DND-41 (cell line): ENCODE data around the gene KISS1R.

Source experiments
- ATAC-seq: fragments of 200-7000 bp; cut with Tn5 transposase; 3 replicates; pipeline ENCODE4 v1.9.1; 2021; ENCODE audit warnings: low read depth; ENCODE audit not compliant: insufficient read depth
- DNase-seq: peaks from one replicate; pipeline ENCODE4 v3.0.0-alpha.2; 2020
- H2AFZ ChIP-seq: 2 replicates; pipeline ENCODE4 v1.6.0; 2012; ENCODE audit warnings: low read depth, low read length
- H3K27ac ChIP-seq: 2 replicates; pipeline ENCODE4 v1.5.1; 2012; ENCODE audit warnings: low read length, inconsistent platforms
- H3K27me3 ChIP-seq: fragments of 200-600 bp; sonication (generic); 2 replicates; pipeline ENCODE4 v1.6.0; 2012; ENCODE audit warnings: low read length, mild to moderate bottlenecking, inconsistent platforms; ENCODE audit not compliant: insufficient read depth, poor library complexity
- H3K36me3 ChIP-seq: 2 replicates; pipeline ENCODE4 v1.5.1; 2012; ENCODE audit warnings: low read length, inconsistent platforms; ENCODE audit not compliant: insufficient read depth
- H3K4me1 ChIP-seq: 2 replicates; pipeline ENCODE4 v1.5.1; 2012; ENCODE audit warnings: mild to moderate bottlenecking, low read length; ENCODE audit not compliant: insufficient read depth
- H3K4me2 ChIP-seq: 2 replicates; pipeline ENCODE4 v1.6.0; 2012; ENCODE audit warnings: mild to moderate bottlenecking, moderate library complexity, low read length, inconsistent platforms; ENCODE audit not compliant: insufficient read depth
- H3K4me3 ChIP-seq, 2 experiments: fragments of 200-600 bp in 1 of 2; shearing (Covaris generic) in 1 of 2; 2 replicates each; pipeline ENCODE4 v1.5.1; 2012 to 2016; ENCODE audit warnings: inconsistent platforms in 2 of 2, low read length in 2 of 2, mild to moderate bottlenecking in 2 of 2, low read depth in 1 of 2, moderate library complexity in 1 of 2
- H3K79me2 ChIP-seq: 2 replicates; pipeline ENCODE4 v1.6.0; 2012; ENCODE audit warnings: low read length, inconsistent platforms; ENCODE audit not compliant: insufficient read depth
- H3K9ac ChIP-seq: 2 replicates; pipeline ENCODE4 v1.6.0; 2012; ENCODE audit warnings: low read depth, mild to moderate bottlenecking, inconsistent platforms, low read length, moderate library complexity
- H3K9me3 ChIP-seq: 2 replicates; pipeline ENCODE4 v1.5.1; 2012; ENCODE audit warnings: low read length, moderate library complexity, mild to moderate bottlenecking, inconsistent platforms; ENCODE audit not compliant: insufficient read depth, severe bottlenecking
- H4K20me1 ChIP-seq: 2 replicates; pipeline ENCODE4 v1.6.0; 2012; ENCODE audit warnings: low read length; ENCODE audit not compliant: insufficient read depth
- EZH2 ChIP-seq: IDR thresholded peaks from 3 replicates; pipeline ENCODE4 v1.6.1; 2012; ENCODE audit warnings: borderline replicate concordance, low read depth, mild to moderate bottlenecking, moderate library complexity, low read length, inconsistent platforms; ENCODE audit not compliant: severe bottlenecking
- TF ChIP-seq, protein P1 (sequence below): IDR thresholded peaks from 2 replicates; pipeline ENCODE4 v1.5.1; 2012; ENCODE audit warnings: borderline replicate concordance, low read length, moderate library complexity, mild to moderate bottlenecking; ENCODE audit not compliant: poor library complexity, severe bottlenecking; ENCODE audit errors: extremely low read depth

The KISS1R gene

DNA sequence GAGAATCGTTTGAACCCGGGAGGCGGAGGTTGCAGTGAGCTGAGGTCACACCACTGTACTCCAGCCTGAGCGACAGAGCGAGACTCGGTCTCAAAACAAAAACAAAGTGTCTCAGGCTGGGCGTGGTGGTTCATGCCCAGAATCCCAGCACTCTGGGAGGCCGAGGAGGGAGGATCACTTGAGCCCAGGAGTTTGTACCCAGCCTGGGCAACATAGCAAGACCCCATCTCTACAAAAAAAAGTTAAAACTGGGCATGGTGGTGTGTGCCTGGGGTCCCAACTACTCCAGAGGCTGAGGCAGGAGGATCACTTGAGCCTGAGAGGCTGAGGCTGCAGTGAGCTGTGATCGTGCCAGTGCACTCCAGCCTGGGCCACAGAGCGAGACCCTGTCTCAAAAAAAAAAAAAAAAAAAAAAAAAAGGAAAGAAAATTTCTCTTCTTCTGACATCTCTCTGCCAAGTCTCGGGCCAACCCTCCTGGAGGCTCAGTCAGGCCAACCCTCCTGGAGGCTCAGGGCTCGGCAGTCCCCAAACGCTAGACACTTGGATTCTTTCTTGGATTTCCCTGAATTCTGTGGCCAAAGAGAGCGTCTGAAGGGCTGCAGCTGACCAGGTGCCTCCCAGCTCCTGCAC is 35.0 kb downstream of the KISS1R start:
- ATAC-seq (no peak), DNase-seq (no peak)
- H2AFZ ChIP-seq = no peak overlapping the region
- H3K9ac ChIP-seq = no peak overlapping the region
- H3K79me2 ChIP-seq = peaks cover 54% of the 10 kb centered on the region
- H3K4me1 ChIP-seq = no peaks in the 10 kb centered on the region
- H3K4me3 ChIP-seq = no peak overlapping the region
- peaks cover 42% of the 10 kb centered on the region for H4K20me1 ChIP-seq
- H3K27me3 ChIP-seq = no peaks in the 10 kb centered on the region
- no peak overlapping the region for H3K27ac ChIP-seq
- no peak overlapping the region for H3K4me2 ChIP-seq
- H3K36me3 ChIP-seq = peaks cover 11% of the 10 kb centered on the region; the same call in 1 of the 2 replicates
- no peaks in the 10 kb centered on the region for H3K9me3 ChIP-seq
- no peak for TF ChIP-seq EZH2
- TF ChIP-seq, protein P1, sequence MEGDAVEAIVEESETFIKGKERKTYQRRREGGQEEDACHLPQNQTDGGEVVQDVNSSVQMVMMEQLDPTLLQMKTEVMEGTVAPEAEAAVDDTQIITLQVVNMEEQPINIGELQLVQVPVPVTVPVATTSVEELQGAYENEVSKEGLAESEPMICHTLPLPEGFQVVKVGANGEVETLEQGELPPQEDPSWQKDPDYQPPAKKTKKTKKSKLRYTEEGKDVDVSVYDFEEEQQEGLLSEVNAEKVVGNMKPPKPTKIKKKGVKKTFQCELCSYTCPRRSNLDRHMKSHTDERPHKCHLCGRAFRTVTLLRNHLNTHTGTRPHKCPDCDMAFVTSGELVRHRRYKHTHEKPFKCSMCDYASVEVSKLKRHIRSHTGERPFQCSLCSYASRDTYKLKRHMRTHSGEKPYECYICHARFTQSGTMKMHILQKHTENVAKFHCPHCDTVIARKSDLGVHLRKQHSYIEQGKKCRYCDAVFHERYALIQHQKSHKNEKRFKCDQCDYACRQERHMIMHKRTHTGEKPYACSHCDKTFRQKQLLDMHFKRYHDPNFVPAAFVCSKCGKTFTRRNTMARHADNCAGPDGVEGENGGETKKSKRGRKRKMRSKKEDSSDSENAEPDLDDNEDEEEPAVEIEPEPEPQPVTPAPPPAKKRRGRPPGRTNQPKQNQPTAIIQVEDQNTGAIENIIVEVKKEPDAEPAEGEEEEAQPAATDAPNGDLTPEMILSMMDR = no peak

DNA sequence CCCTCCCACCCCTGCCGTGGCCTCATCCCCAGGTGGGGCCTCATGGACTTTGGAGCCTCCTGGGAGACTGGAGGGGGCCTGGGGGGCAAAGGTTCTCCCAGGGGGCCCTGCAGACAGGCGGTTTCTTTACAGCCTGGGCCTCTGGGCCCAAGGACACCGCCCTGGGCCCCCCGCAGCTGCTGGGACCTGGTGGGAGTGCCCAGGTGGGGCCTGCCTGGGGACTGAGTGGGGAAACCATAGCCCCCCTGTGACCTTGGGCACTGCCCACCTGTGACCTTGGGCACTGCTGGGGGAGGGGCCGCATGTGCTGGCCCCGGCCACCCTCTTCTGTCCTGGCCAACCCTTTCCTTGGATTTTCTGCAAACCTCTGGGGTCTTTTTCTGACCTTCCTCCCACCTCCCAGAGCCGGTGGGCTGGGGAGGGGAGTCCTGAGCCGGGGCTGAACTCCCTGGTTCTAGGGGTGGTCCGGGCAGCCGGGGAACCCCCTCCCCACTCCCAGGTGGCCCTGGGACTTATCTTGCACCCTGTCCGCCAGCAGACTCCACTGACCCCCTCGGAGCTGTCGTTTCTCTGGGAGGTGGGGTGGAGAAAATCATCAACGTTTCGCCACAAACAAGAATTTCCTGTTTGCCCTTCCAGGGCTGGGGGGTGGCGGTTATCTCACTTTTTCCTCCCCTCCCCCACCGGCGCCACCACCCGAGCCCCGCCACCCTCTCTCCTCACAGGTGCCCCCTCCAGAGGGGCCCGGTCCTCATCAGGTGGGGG is 35.7 kb downstream of the KISS1R start:
- Histone ChIP-seq H3K79me2 (peaks cover 48% of the 10 kb centered on the region), H4K20me1 (peaks cover 39% of the 10 kb centered on the region), H3K9ac (no peak overlapping the region), H3K9me3 (no peaks in the 10 kb centered on the region), H3K27me3 (no peaks in the 10 kb centered on the region), H3K36me3 (peaks cover 4% of the 10 kb centered on the region; the same call in 1 of the 2 replicates), H3K4me3 (no peak overlapping the region), H3K27ac (no peak overlapping the region), H2AFZ (no peak overlapping the region), H3K4me1 (no peaks in the 10 kb centered on the region), H3K4me2 (no peak overlapping the region)
- ATAC-seq (no peak), DNase-seq (no peak)
- TF ChIP-seq, protein P1 = no peak
- no peak for TF ChIP-seq EZH2

DNA sequence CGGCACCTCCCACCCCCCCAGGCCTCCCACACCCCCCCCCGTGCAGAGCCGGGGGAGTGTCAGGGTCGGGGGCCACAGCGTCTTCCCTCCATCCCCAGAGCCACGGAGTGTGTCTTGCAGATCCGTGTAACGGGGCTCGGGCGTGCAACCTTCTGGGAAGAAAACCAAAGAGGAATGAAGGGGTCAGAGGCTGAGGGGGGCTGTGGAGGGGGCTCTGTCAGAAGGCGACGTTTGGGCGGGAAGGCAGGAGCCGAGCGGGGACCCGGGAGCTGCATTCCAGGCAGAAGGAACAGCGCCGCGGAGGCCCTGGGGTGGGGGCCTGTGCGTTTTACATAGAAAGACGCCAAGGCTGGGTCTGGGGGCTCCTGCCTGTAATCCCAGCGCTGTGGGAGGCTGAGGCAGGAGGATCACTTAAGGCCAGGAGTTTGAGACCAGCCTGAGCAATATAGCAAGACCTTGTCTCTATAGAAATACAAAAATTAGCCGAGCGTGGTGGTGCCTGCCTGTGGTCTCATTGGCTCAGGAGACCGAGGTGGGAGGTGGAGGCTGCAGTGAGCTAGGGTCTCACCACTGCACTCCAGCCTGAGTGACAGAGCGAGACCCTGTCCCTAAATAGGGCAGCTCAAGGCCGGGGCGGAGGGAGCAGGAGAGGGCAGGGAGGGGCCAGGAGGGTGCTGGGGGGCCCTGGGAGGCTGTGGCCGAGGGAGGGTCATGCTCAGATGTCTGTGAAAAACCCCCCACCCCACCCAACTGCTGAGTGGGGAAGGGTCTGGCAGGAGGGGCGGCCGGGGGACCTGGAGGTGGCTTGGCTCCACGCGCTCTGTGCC is 36.5 kb downstream of the KISS1R start:
- Histone ChIP-seq H3K27ac (no peak overlapping the region), H3K4me1 (no peaks in the 10 kb centered on the region), H3K9me3 (no peaks in the 10 kb centered on the region), H3K79me2 (peaks cover 46% of the 10 kb centered on the region), H2AFZ (no peak overlapping the region), H3K4me3 (no peak overlapping the region), H4K20me1 (peaks cover 38% of the 10 kb centered on the region), H3K36me3 (no peaks in the 10 kb centered on the region; the same call in 1 of the 2 replicates), H3K9ac (no peak overlapping the region), H3K4me2 (no peak overlapping the region), H3K27me3 (no peaks in the 10 kb centered on the region)
- DNase-seq (no peak), ATAC-seq (no peak)
- no peak for TF ChIP-seq EZH2
- TF ChIP-seq, protein P1 = no peak
